WI38 (cell line): Measurements from ENCODE around the gene MADCAM1.

Experiments used
- H3K4me3 ChIP-seq: 2 replicates; pipeline ENCODE4 v1.5.1; 2011; ENCODE audit warnings: low read depth, mild to moderate bottlenecking, control low read depth, low read length
- TF ChIP-seq, protein P1 (sequence below): IDR thresholded peaks from 2 replicates; pipeline ENCODE4 v1.5.1; 2012; ENCODE audit warnings: low read depth, mild to moderate bottlenecking, control low read depth, low read length

MADCAM1 gene

DNA sequence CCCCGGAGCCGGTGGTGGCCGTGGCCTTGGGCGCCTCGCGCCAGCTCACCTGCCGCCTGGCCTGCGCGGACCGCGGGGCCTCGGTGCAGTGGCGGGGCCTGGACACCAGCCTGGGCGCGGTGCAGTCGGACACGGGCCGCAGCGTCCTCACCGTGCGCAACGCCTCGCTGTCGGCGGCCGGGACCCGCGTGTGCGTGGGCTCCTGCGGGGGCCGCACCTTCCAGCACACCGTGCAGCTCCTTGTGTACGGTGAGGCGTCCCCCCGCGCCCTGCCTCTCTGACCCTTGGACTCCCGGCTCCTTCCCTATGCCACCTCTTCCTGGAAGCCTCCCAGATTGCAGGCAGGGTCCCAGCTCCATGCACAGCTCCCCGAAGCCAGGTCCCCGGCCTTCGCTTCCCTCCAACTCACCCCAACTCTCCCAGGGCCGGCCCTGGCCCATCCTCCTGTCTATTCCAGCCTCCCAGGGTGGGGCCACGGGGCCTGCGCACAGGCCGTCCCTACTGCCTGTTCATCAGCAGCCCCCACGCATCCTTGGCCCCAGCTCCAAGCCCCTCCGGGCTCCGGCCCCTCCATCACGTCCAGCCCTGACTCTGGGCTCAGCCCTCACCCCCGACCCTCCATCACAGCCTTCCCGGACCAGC lies 1.7 kb downstream of the MADCAM1 start:
- no peak overlapping the region for H3K4me3 ChIP-seq
- TF ChIP-seq, protein P1, sequence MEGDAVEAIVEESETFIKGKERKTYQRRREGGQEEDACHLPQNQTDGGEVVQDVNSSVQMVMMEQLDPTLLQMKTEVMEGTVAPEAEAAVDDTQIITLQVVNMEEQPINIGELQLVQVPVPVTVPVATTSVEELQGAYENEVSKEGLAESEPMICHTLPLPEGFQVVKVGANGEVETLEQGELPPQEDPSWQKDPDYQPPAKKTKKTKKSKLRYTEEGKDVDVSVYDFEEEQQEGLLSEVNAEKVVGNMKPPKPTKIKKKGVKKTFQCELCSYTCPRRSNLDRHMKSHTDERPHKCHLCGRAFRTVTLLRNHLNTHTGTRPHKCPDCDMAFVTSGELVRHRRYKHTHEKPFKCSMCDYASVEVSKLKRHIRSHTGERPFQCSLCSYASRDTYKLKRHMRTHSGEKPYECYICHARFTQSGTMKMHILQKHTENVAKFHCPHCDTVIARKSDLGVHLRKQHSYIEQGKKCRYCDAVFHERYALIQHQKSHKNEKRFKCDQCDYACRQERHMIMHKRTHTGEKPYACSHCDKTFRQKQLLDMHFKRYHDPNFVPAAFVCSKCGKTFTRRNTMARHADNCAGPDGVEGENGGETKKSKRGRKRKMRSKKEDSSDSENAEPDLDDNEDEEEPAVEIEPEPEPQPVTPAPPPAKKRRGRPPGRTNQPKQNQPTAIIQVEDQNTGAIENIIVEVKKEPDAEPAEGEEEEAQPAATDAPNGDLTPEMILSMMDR = no peak

- TF ChIP-seq, protein P1 = no peak
- H3K4me3 ChIP-seq = no peak overlapping the region
These were observed 2.2 kb downstream of the MADCAM1 start for GRCh38 chr19:498511-498891.

- H3K4me3 ChIP-seq = no peak overlapping the region
- TF ChIP-seq, protein P1 = no peak
These were observed 2.8 kb downstream of the MADCAM1 start for GRCh38 chr19:498977-499623.

DNA sequence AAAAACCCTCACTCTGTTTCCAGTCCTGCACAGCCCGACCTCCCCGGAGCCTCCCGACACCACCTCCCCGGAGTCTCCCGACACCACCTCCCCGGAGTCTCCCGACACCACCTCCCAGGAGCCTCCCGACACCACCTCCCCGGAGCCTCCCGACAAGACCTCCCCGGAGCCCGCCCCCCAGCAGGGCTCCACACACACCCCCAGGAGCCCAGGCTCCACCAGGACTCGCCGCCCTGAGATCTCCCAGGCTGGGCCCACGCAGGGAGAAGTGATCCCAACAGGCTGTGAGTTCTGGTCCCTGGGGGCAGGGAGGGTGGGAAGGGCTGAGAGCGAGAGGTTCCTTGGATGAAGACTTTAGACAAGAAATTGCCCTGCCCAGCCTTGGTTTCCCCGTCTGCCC lies 5.4 kb downstream of the MADCAM1 start:
- TF ChIP-seq, protein P1 = no peak
- H3K4me3 ChIP-seq = no peak overlapping the region

DNA sequence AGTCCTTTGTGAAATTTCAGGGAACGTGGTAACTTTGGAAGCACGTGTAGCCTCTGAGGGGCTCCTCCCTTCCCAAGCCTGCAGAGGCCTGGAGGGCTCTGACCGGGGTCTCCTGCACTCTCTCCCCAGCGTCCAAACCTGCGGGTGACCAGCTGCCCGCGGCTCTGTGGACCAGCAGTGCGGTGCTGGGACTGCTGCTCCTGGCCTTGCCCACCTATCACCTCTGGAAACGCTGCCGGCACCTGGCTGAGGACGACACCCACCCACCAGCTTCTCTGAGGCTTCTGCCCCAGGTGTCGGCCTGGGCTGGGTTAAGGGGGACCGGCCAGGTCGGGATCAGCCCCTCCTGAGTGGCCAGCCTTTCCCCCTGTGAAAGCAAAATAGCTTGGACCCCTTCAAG lies 8.3 kb downstream of the MADCAM1 start:
- TF ChIP-seq, protein P1 = no peak
- no peak overlapping the region for H3K4me3 ChIP-seq

- TF ChIP-seq, protein P1 = peak; percentile 85
These were observed 10.4 kb downstream of the MADCAM1 start for GRCh38 chr19:506404-507285.

More at GRCh38 chr19:506404-507285, 10.4 kb downstream of the MADCAM1 start:
- H3K4me3 ChIP-seq = peak overlapping the region; percentile 87
